Right lobe of liver (tissue), 4 donors: Measurements from ENCODE around the gene TAF4B.

Source experiments
- POLR2A ChIP-seq: fragments of 450-650 bp; IDR thresholded peaks from one replicate; pipeline ENCODE4 v1.6.1; 2017; ENCODE audit warnings: antibody characterized with exemption, mild to moderate bottlenecking
- TF ChIP-seq, protein P1 (sequence below), 4 donors: fragments of 200-600 bp in 3 of 4; fragments of 450-650 bp in 1 of 4; IDR thresholded peaks; one replicate each; pipeline versions ENCODE4 v1.5.1 to v1.8.0; 2016 to 2022; ENCODE audit warnings: antibody characterized with exemption in 4 of 4, mild to moderate bottlenecking in 2 of 4
- donor health status: DM: no; HTN: no; CAD: no.
- donor health status: DM: no; HTN: no; CAD: no.
- donor health status: DM: no; HTN: yes; CAD: no.

DNA sequence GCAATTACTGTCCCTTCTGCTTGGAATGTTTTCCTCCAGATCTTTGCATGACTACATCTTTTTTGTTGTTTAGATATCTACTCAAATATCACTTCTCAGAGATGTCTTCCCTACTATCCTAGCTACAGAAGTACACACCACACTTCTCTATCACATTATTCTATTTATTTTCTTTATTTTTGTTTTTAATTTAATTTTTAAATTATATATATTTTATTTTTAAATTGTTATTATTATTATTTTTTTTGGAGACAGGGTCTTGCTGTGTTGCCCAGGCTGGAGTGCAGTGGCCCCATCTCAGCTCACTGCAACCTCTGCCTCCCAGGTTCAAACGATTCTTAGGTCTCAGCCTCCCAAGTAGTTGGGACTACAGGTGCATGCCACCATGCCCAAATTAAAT lies 106.7 kb downstream of the TAF4B start:
- TF ChIP-seq, protein P1, sequence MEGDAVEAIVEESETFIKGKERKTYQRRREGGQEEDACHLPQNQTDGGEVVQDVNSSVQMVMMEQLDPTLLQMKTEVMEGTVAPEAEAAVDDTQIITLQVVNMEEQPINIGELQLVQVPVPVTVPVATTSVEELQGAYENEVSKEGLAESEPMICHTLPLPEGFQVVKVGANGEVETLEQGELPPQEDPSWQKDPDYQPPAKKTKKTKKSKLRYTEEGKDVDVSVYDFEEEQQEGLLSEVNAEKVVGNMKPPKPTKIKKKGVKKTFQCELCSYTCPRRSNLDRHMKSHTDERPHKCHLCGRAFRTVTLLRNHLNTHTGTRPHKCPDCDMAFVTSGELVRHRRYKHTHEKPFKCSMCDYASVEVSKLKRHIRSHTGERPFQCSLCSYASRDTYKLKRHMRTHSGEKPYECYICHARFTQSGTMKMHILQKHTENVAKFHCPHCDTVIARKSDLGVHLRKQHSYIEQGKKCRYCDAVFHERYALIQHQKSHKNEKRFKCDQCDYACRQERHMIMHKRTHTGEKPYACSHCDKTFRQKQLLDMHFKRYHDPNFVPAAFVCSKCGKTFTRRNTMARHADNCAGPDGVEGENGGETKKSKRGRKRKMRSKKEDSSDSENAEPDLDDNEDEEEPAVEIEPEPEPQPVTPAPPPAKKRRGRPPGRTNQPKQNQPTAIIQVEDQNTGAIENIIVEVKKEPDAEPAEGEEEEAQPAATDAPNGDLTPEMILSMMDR (IDR thresholded peaks at IDR 0.05): no peak
- TF ChIP-seq POLR2A: no peak
